HG03045 (cell line): Measurements from ENCODE around the gene TRPC4AP.

Source experiments
- ATAC-seq: cut with Tn5 transposase; IDR thresholded peaks from one replicate; pipeline ENCODE4 v1.9.1; 2021; ENCODE audit warnings: mild to moderate bottlenecking, moderate library complexity; ENCODE audit not compliant: unreplicated experiment

The TRPC4AP gene

GRCh38 chr20:34977365-34978091, 115.1 kb downstream of the TRPC4AP start:
- ATAC-seq: no peak

GRCh38 chr20:34976286-34976685, 116.3 kb downstream of the TRPC4AP start:
- ATAC-seq: no peak

- ATAC-seq: no peak
Measured at GRCh38 chr20:34974246-34974645, 118.4 kb downstream of the TRPC4AP start.

GRCh38 chr20:34971561-34972235, 120.9 kb downstream of the TRPC4AP start:
- no peak for ATAC-seq

DNA sequence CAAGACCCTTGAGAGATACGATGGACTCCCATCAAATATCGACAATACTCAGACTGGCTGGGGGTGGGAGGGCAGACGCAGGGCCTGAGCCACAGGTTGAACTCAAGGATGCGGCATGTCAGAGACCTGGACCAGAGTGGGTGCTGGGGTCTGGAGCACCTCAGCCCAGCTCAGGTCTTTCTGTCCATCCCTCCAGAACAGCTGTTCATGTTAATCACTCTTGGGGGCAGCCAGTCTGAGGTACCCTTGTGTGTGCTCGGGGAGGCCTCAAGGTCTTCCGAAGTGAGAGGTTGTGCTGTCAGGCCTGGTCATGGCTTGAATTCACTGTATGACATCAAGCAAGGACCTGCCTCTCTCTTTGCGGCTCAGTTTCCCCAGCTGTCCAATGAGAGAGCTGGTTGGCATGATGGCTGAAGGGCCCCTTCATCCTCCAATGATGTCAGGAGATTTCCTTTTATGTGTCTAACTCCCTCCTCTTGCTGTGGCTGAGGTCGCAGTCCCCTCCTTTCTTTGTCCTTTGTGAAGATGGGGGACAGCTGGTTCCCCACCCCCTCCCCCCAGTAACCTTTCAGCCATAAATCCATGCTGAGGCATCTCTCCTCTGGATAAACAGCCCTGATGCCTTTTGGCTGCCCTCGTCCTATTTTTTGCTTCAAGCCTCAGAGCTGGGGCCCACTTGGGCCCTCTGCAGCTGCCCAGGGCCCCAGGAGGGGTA, 121.6 kb downstream of the TRPC4AP start:
- no peak for ATAC-seq

DNA sequence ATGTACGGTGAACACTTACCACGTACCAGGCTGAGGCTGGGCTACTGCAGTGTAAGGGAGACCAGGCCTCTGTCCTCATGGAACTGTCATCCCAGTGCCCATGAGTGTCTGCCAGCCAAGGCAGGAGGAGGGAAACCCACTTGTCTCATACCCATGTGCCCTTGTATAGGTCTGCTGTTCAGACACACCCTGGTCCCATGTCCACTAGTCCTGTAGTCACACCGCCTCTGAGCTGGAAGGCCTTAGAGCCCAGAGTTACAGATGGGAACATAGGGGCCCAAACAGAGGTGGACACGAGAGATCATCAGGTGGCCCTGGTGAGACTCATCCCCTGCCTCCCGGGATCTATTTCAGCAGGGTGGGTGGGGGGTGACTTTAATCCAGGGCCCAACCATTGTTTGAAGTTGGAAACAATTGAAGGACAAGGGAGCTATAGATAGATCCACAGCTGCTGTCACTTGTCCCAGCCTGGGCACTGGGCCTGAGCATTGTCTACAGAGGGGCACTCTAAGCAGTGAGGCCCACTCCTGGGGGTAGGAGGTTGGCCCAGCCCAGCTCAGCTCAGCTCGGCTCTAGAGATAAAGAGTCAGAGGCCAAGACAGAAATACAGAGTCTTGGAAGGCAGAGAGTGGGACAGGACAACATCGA, 122.3 kb downstream of the TRPC4AP start:
- ATAC-seq: no peak

DNA sequence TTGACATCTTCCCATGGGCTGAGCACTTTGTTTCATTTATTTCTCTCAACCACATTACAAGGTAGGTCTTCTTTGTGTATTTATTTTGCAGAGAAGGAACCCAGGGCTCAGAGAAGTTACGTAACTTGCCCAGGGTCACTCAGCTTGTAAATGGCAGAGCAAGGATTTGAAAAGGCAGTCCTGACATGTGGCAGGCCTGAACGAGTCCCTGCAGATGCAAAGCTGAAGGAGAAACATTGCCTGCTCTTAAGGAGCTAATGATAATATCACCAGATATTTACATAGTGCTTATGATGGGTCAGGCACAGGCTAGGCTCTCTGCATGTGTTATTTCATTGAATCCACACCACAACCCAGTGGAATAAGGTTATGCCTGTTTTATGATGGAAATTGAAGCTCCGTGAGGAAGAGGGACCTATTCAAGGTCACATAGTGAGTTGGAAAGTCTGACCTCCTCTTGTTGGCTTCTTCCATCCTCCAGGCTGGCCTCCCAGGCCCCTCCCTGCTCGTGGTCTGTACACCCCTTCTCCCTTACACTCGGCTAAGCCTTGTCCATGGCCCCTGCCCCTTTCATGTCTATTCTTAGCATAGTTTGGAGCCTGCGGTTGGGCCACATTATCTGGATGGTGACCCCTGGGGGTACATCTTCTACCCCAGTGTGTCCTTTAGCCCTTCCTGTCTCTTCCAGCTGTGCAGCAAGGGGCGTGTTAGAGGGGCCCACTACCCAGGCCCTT, 124.4 kb downstream of the TRPC4AP start:
- no peak for ATAC-seq

DNA sequence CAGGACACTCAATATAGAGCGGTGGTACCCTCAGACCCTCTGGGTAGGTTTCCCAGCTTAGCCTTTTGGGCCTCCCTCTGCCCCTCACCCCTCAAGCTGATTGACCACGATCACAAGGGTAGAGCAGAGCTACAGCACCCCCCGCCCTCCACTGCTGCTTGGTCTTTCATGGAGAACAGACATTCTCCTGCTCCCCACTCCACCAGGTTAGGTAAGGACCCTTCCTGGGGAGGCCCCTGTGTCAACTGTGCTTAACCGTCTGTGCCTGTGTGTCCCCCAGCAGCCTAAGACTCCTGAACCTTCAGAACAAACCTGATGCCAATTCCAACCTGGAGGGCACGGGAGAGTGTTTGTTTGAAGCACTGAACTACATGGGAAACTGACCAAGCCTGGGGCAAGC, 125.2 kb downstream of the TRPC4AP start:
- ATAC-seq: no peak

DNA sequence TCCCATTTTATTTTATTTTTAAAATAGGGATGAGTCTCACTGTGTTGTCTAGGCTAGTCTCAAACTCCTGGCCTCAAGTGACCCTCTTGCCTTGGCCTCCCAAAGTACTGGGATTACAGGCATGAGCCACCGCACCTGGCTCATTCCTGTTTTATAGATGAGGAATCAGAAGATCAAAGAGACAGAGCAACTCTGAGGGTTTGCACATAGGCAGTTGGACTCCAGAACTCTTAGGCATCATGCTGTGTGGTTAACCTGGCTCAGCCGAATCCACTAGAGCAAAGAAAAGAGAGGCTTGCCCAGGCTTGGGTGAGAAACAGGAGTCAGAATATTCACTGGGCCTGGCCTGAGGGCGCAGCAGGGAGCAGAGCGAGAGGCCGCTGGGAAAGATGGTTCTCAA, 127.6 kb downstream of the TRPC4AP start:
- ATAC-seq: no peak

- ATAC-seq: no peak
Measured at GRCh38 chr20:34964486-34964885, 128.1 kb downstream of the TRPC4AP start.

GRCh38 chr20:34956751-34957472, 135.7 kb downstream of the TRPC4AP start:
- no peak for ATAC-seq

GRCh38 chr20:34956041-34956458, 136.6 kb downstream of the TRPC4AP start:
- no peak for ATAC-seq

- ATAC-seq: peak; percentile 86
Measured at GRCh38 chr20:34955231-34956040, 137.2 kb downstream of the TRPC4AP start, which contains the start of the genes GSS and MYH7B. Gene GSS (minus strand): TSS chr20:34955806. CDS start chr20:34951852, 3,954 bp downstream. Gene MYH7B (plus strand): TSS chr20:34955868. CDS start chr20:34978006, 22,138 bp downstream.

DNA sequence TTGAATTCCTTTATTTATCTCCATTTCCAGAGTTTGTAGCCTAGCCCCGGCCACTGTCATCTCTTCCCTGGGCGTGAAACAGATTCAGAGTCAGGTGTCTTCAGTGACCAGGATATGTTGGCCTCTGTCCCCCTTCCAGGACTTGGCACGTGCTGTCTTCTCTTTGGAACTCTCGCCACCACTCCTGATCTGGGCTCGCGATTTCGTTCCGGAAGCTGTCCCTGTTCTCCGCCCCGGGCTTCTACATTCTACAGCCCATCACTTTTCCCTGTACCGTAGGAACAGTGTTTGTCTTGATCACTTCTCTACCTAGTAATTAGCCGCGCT, 137.7 kb downstream of the TRPC4AP start:
- ATAC-seq: no peak

- no peak for ATAC-seq
Measured at GRCh38 chr20:34953960-34954359, 138.6 kb downstream of the TRPC4AP start.

DNA sequence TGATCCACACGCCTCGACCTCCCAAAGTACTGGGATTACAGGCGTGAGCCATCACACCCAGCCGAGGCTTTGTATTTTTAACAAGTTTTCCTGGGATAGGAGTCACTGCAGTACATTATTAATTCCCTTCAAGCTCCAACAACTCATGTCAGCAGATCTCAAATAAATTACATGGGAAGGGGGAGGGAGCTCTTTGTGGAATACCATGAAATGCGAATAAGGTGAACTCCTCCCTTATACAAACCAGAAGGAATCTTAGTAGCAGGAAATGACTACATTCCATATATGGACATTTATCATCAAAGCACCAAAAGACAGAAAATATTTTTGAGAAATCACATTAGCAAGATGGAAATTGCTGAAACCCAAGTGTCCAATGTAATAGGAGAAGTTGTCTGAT, 139.9 kb downstream of the TRPC4AP start:
- no peak for ATAC-seq
